ENCODE results near the gene ZNF154. TPM values are rescaled to one million over a fixed set of nuclear protein-coding genes. Genes with fewer than 3 reads are reported as not detected.

ZNF154 gene
- total and polyA plus RNA-seq, 7 donors: under 0.01 to 8.4 (median 6.8) TPM; not detected in 1

- H3K4me3 ChIP-seq: peak overlapping the region; percentile 41 to 77 (median 62)
- DNase-seq: peak; percentile 75
- peaks cover 0 to 13% (median 6%) of the 10 kb centered on the region in 4 donors for H3K4me1 ChIP-seq
- peak overlapping the region; percentile 78 to 88 (median 86) for H3K27ac ChIP-seq
- H3K27me3 ChIP-seq: peaks cover 0 to 7% (median 0%) of the 10 kb centered on the region in 3 donors
- H3K9me3 ChIP-seq: no peaks in the 10 kb centered on the region
- TF ChIP-seq CTCF (IDR thresholded peaks at IDR 0.05) (no peak), POLR2AphosphoS5 (IDR thresholded peaks at IDR 0.05) (peak in 3 of 4 donors; percentile 23 to 41 (median 31)), POLR2A (IDR thresholded peaks at IDR 0.05) (no peak), EP300 (IDR thresholded peaks at IDR 0.05) (no peak)
- H3K36me3 ChIP-seq: no peaks in the 10 kb centered on the region
- intact Hi-C loops (cut with DNase I): no loop called here
- 4% methylated on average over 64 of the region's 64 CpGs for WGBS, 2 donors
Observed at GRCh38 chr19:57664269-57665127, 44.5 kb downstream of the ZNF154 start.

- TF ChIP-seq POLR2AphosphoS5 (IDR thresholded peaks at IDR 0.05): no peak
- TF ChIP-seq EP300 (IDR thresholded peaks at IDR 0.05): no peak
- TF ChIP-seq POLR2A (IDR thresholded peaks at IDR 0.05): no peak
- no peak for TF ChIP-seq CTCF (IDR thresholded peaks at IDR 0.05)
- intact Hi-C loops (cut with DNase I): no loop called here
- DNase-seq: no peak
- H3K27me3 ChIP-seq: peaks cover 0 to 2% (median 0%) of the 10 kb centered on the region in 3 donors
- H3K9me3 ChIP-seq: peaks cover 0 to 8% (median 0%) of the 10 kb centered on the region in 4 donors
- H3K27ac ChIP-seq: no peak overlapping the region
- no peak overlapping the region for H3K4me3 ChIP-seq
- no peaks in the 10 kb centered on the region for H3K4me1 ChIP-seq
- H3K36me3 ChIP-seq: no peaks in the 10 kb centered on the region
- WGBS, 2 donors: 81 to 90% methylated on average over 1 of the region's 1 CpG
Observed at GRCh38 chr19:57656346-57656745, 52.7 kb downstream of the ZNF154 start.

GRCh38 chr19:57655443-57655842 lies 53.6 kb downstream of the ZNF154 start:
- DNase-seq: no peak
- intact Hi-C loops (cut with DNase I): no loop called here
- TF ChIP-seq POLR2A (IDR thresholded peaks at IDR 0.05): no peak
- no peak for TF ChIP-seq POLR2AphosphoS5 (IDR thresholded peaks at IDR 0.05)
- TF ChIP-seq EP300 (IDR thresholded peaks at IDR 0.05): no peak

GRCh38 chr19:57653689-57654088 lies 55.3 kb downstream of the ZNF154 start:
- H3K27ac ChIP-seq: no peak overlapping the region
- no peak for TF ChIP-seq CTCF (IDR thresholded peaks at IDR 0.05)
- no peak for TF ChIP-seq EP300 (IDR thresholded peaks at IDR 0.05)
- no peak for TF ChIP-seq POLR2A (IDR thresholded peaks at IDR 0.05)
- no peak for TF ChIP-seq POLR2AphosphoS5 (IDR thresholded peaks at IDR 0.05)
- intact Hi-C loops (cut with DNase I): no loop called here
- DNase-seq: no peak
- H3K4me3 ChIP-seq: no peak overlapping the region
- no peaks in the 10 kb centered on the region for H3K4me1 ChIP-seq
- H3K36me3 ChIP-seq: no peaks in the 10 kb centered on the region
- H3K27me3 ChIP-seq: no peaks in the 10 kb centered on the region
- peaks cover 0 to 10% (median 0%) of the 10 kb centered on the region in 4 donors for H3K9me3 ChIP-seq
- 90 to 92% methylated on average over 2 of the region's 2 CpGs for WGBS, 2 donors

More at GRCh38 chr19:57655443-57655842, 53.6 kb downstream of the ZNF154 start:
- Histone ChIP-seq H3K4me1 (no peaks in the 10 kb centered on the region), H3K27me3 (no peaks in the 10 kb centered on the region), H3K36me3 (no peaks in the 10 kb centered on the region), H3K9me3 (peaks cover 0 to 8% (median 0%) of the 10 kb centered on the region in 4 donors), H3K27ac (no peak overlapping the region), H3K4me3 (no peak overlapping the region)
- WGBS, 2 donors: 43 to 81% methylated on average over 1 of the region's 1 CpG

- DNase-seq: no peak
- no peak overlapping the region for H3K4me3 ChIP-seq
- no peaks in the 10 kb centered on the region for H3K27me3 ChIP-seq
- H3K36me3 ChIP-seq: no peaks in the 10 kb centered on the region
- H3K9me3 ChIP-seq: peaks cover 0 to 13% (median 0%) of the 10 kb centered on the region in 4 donors
- TF ChIP-seq EP300 (IDR thresholded peaks at IDR 0.05): no peak
- TF ChIP-seq POLR2AphosphoS5 (IDR thresholded peaks at IDR 0.05): no peak
- no peak for TF ChIP-seq CTCF (IDR thresholded peaks at IDR 0.05)
- TF ChIP-seq POLR2A (IDR thresholded peaks at IDR 0.05): no peak
- intact Hi-C loops (cut with DNase I): no loop called here
- 47 to 52% methylated on average over 6 of the region's 6 CpGs for WGBS, 2 donors
- H3K27ac ChIP-seq: no peak overlapping the region
- H3K4me1 ChIP-seq: no peaks in the 10 kb centered on the region
Observed at GRCh38 chr19:57651654-57651996, 57.4 kb downstream of the ZNF154 start.
